Mesenchymal stem cell (in vitro differentiated cells and primary cell): Measurements from ENCODE around the gene SNX30.

Experiments used
- DNase-seq: peaks from one replicate; pipeline ENCODE4 v3.0.0-alpha.2; 2013
- H2AFZ ChIP-seq: one replicate; pipeline ENCODE4 v1.6.1; 2013; ENCODE audit warnings: low read depth, mild to moderate bottlenecking, control low read depth, inconsistent platforms, low read length, moderate library complexity
- H2AK5ac ChIP-seq: 2 replicates; pipeline ENCODE4 v1.6.1; 2013; ENCODE audit warnings: low read length, moderate library complexity, mild to moderate bottlenecking, inconsistent platforms; ENCODE audit not compliant: severe bottlenecking
- H2BK120ac ChIP-seq: one replicate; pipeline ENCODE4 v1.6.1; 2013; ENCODE audit warnings: low read depth, mild to moderate bottlenecking, inconsistent platforms, low read length, moderate library complexity
- H2BK12ac ChIP-seq, 2 experiments: one replicate each; pipeline ENCODE4 v1.6.1; 2013; ENCODE audit warnings: inconsistent platforms in 2 of 2, low read length in 2 of 2, mild to moderate bottlenecking in 2 of 2, moderate library complexity in 2 of 2, control low read depth in 1 of 2
- H2BK15ac ChIP-seq: one replicate; pipeline ENCODE4 v1.6.1; 2013; ENCODE audit warnings: mild to moderate bottlenecking, low read depth, inconsistent platforms; ENCODE audit not compliant: poor library complexity, severe bottlenecking
- H2BK5ac ChIP-seq: 2 replicates; pipeline ENCODE4 v1.6.1; 2013; ENCODE audit warnings: low read depth, mild to moderate bottlenecking, low read length, control low read depth, inconsistent platforms; ENCODE audit not compliant: poor library complexity, severe bottlenecking
- H3K14ac ChIP-seq, 2 experiments: one replicate each; pipeline ENCODE4 v1.6.1; 2013; ENCODE audit warnings: inconsistent platforms in 2 of 2, low read length in 2 of 2, control low read depth in 1 of 2, mild to moderate bottlenecking in 1 of 2, moderate library complexity in 1 of 2
- H3K18ac ChIP-seq, 2 experiments: one replicate each; pipeline ENCODE4 v1.6.1; 2013; ENCODE audit warnings: inconsistent platforms in 2 of 2, low read length in 2 of 2, control low read depth in 1 of 2, low read depth in 1 of 2, mild to moderate bottlenecking in 1 of 2
- H3K23ac ChIP-seq, 2 experiments: one replicate each; pipeline ENCODE4 v1.6.1; 2013; ENCODE audit warnings: inconsistent platforms in 2 of 2, low read length in 2 of 2, mild to moderate bottlenecking in 2 of 2, moderate library complexity in 2 of 2, control low read depth in 1 of 2
- H3K27ac ChIP-seq: 2 replicates; pipeline ENCODE4 v1.5.1; 2013; ENCODE audit warnings: mild to moderate bottlenecking, moderate library complexity, low read length, control low read depth, inconsistent platforms; ENCODE audit not compliant: poor library complexity, severe bottlenecking
- H3K27me3 ChIP-seq, 2 experiments: 2 replicates each; pipeline versions ENCODE4 v1.6.1 to v1.7.0; 2013; ENCODE audit warnings: low read length in 2 of 2, mild to moderate bottlenecking in 2 of 2, moderate library complexity in 2 of 2, control low read depth in 1 of 2, inconsistent platforms in 1 of 2; ENCODE audit not compliant: control insufficient read depth in 1 of 2, insufficient read depth in 1 of 2
- H3K36me3 ChIP-seq, 2 experiments: 2 replicates each; pipeline versions ENCODE4 v1.6.1 to v1.7.0; 2013; ENCODE audit warnings: low read length in 2 of 2, control low read depth in 1 of 2, inconsistent platforms in 1 of 2, low read depth in 1 of 2, mild to moderate bottlenecking in 1 of 2; ENCODE audit not compliant: insufficient read depth in 2 of 2, control insufficient read depth in 1 of 2
- H3K4ac ChIP-seq, 2 experiments: one replicate each; pipeline ENCODE4 v1.6.1; 2013; ENCODE audit warnings: inconsistent platforms in 2 of 2, low read length in 2 of 2, mild to moderate bottlenecking in 2 of 2, moderate library complexity in 2 of 2, control low read depth in 1 of 2, low read depth in 1 of 2
- H3K4me1 ChIP-seq: 2 replicates; pipeline ENCODE4 v1.6.1; 2013; ENCODE audit warnings: low read depth, low read length, control low read depth; ENCODE audit not compliant: control insufficient read depth, insufficient read depth
- H3K4me2 ChIP-seq: 2 replicates; pipeline ENCODE4 v1.6.1; 2013; ENCODE audit warnings: low read length, mild to moderate bottlenecking, inconsistent platforms; ENCODE audit not compliant: poor library complexity, severe bottlenecking
- H3K4me3 ChIP-seq, 2 experiments: 2 replicates each; pipeline versions ENCODE4 v1.5.1 to v1.7.0; 2013; ENCODE audit warnings: low read length in 2 of 2, mild to moderate bottlenecking in 2 of 2, control low read depth in 1 of 2, low read depth in 1 of 2; ENCODE audit not compliant: insufficient read depth in 1 of 2
- H3K79me1 ChIP-seq: replicated peaks from 2 replicates; pipeline ENCODE4 v1.6.1; 2013; ENCODE audit warnings: mild to moderate bottlenecking, control low read depth, low read length, inconsistent platforms; ENCODE audit not compliant: poor library complexity, severe bottlenecking
- H3K9ac ChIP-seq: 2 replicates; pipeline ENCODE4 v1.7.0; 2013; ENCODE audit warnings: mild to moderate bottlenecking, low read length, moderate library complexity
- H3K9me3 ChIP-seq: 2 replicates; pipeline ENCODE4 v1.7.0; 2013; ENCODE audit warnings: mild to moderate bottlenecking, low read length; ENCODE audit not compliant: control insufficient read depth
- H4K8ac ChIP-seq: one replicate; pipeline ENCODE4 v1.6.1; 2013; ENCODE audit warnings: inconsistent platforms, mild to moderate bottlenecking, low read length, moderate library complexity
- H4K91ac ChIP-seq: one replicate; pipeline ENCODE4 v1.6.1; 2013; ENCODE audit warnings: mild to moderate bottlenecking, low read length, inconsistent platforms
- WGBS: methylation state at CpG from one replicate; pipeline ENCODE4 v1.1.7; 2013; ENCODE audit warnings: mixed read lengths; 5-methylcytosine and 5-hydroxymethylcytosine counted together

Gene SNX30

DNA sequence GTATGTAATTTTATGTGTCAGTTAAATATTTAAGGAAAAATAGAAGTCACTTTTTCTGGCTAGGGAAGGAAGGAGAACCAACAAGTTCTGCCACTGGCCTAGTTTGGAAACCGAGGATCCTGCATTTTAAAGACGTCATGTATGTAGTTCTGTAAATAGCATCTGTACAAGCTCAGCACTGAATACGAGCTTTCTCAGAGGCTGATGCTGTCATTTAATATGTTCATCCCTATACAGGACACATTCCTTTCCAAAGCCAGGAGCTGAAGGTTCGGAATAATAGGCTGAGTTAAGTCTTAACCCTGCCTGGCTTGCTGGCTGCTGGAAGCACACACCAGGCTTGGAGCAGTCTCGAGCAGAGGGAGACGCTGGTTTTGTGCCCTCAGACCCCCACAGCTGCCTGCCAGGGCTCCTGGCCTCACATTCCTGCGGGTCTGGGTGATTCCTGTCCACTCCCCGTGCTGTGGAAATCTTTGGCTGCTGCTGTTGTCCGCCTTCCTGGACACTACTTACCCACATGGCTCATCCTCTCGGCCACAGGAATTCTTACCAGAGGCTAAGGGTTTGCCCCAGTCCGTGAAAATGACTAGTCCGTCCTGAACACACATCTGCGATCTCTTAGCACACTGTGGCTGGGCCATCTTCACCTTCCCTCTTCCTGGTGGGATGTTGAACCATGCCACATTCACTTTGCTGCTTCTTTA lies 103.5 kb downstream of the SNX30 start:
- Histone ChIP-seq H3K27ac (no peak overlapping the region), H4K91ac (no peak overlapping the region), H2BK5ac (no peak overlapping the region), H2BK120ac (no peak overlapping the region), H3K4me1 (peaks cover 2% of the 10 kb centered on the region), H3K23ac (no peak overlapping the region), H2AFZ (no peak overlapping the region), H3K18ac (no peak overlapping the region), H3K27me3 (no peaks in the 10 kb centered on the region), H4K8ac (no peak overlapping the region), H2BK15ac (no peak overlapping the region), H2AK5ac (no peak overlapping the region), H3K9ac (no peak overlapping the region), H3K9me3 (no peaks in the 10 kb centered on the region), H3K79me1 (peaks cover 5% of the 10 kb centered on the region), H2BK12ac (no peak overlapping the region), H3K4me2 (no peak overlapping the region), H3K14ac (no peak overlapping the region), H3K4me3 (no peak overlapping the region), H3K4ac (no peak overlapping the region), H3K36me3 (peaks cover 15 to 28% of the 10 kb centered on the region in 2 experiments)
- 86% methylated on average over 13 of the region's 13 CpGs for WGBS
- no peak for DNase-seq

- Histone ChIP-seq H3K4me1 (peaks cover 2% of the 10 kb centered on the region), H3K9ac (no peak overlapping the region), H3K18ac (no peak overlapping the region), H2AK5ac (no peak overlapping the region), H3K14ac (no peak overlapping the region), H3K4me2 (no peak overlapping the region), H3K4ac (no peak overlapping the region), H2BK15ac (no peak overlapping the region), H2AFZ (no peak overlapping the region), H3K27ac (no peak overlapping the region), H2BK5ac (no peak overlapping the region), H3K23ac (no peak overlapping the region), H3K4me3 (no peak overlapping the region), H3K36me3 (peaks cover 15 to 28% of the 10 kb centered on the region in 2 experiments), H4K8ac (no peak overlapping the region), H3K79me1 (peaks cover 5% of the 10 kb centered on the region), H3K9me3 (no peaks in the 10 kb centered on the region), H2BK12ac (no peak overlapping the region), H2BK120ac (no peak overlapping the region), H4K91ac (no peak overlapping the region), H3K27me3 (no peaks in the 10 kb centered on the region)
- DNase-seq, result no peak
- WGBS, result 93% methylated on average over 9 of the region's 10 CpGs
These were observed 104.1 kb downstream of the SNX30 start for GRCh38 chr9:112854657-112855056.

DNA sequence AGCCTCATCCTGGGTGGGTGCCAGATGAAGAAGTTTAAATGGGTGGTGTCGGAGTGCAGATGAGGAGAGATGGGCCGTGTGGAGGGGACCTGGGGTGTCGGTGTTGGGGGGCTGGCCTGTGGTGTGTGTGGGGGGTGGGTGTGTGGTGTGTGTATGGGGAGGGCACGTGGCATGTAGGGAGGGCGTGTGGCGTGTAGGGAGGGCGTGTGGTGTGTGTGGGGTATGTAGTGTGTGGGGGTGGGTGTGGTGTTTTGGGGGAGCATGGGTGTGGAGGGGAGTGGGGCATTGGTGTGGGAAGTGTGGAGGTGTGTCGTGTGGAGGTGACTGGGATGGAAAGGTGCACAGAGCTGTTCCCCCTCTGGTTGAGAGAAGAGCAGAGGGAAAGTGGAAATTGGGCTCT lies 105.6 kb downstream of the SNX30 start:
- Histone ChIP-seq H3K27ac (no peak overlapping the region), H3K4me1 (peaks cover 2% of the 10 kb centered on the region), H3K4ac (no peak overlapping the region), H2AFZ (no peak overlapping the region), H3K36me3 (peaks cover 15 to 22% of the 10 kb centered on the region in 2 experiments), H3K9ac (no peak overlapping the region), H3K14ac (no peak overlapping the region), H3K9me3 (no peaks in the 10 kb centered on the region), H3K4me2 (no peak overlapping the region), H2AK5ac (no peak overlapping the region), H4K8ac (no peak overlapping the region), H2BK5ac (no peak overlapping the region), H2BK15ac (no peak overlapping the region), H3K23ac (no peak overlapping the region), H3K27me3 (no peaks in the 10 kb centered on the region), H3K18ac (no peak overlapping the region), H3K4me3 (no peak overlapping the region), H4K91ac (no peak overlapping the region), H2BK12ac (no peak overlapping the region), H2BK120ac (no peak overlapping the region), H3K79me1 (peaks cover 5% of the 10 kb centered on the region)
- DNase-seq, result no peak
- WGBS, result 97% methylated on average over 8 of the region's 8 CpGs

DNA sequence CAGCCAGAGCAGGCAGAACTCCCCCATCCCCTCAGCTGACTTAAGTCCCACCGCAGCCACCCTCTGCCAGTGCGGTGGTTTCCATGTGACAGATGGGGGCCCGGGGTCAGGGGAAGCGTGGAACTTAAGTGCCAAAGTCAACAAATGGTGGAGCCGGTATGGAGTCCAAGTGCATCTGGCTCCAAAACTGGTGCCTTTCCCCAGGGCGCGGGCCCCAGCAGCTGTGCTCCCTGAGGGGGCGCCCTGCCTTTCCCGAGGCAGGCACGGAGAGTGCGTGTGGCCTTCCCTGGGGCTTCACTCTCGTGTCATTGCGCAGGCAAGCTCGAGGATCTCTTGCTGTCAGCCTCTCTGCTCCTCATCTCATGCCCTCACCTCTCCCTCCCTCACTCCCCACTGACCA lies 106.3 kb downstream of the SNX30 start:
- Histone ChIP-seq H2BK120ac (no peak overlapping the region), H2BK15ac (no peak overlapping the region), H4K8ac (no peak overlapping the region), H3K9ac (no peak overlapping the region), H3K4me3 (no peak overlapping the region), H2BK12ac (no peak overlapping the region), H2AK5ac (no peak overlapping the region), H2AFZ (no peak overlapping the region), H3K9me3 (no peaks in the 10 kb centered on the region), H3K27ac (no peak overlapping the region), H3K14ac (no peak overlapping the region), H3K27me3 (no peaks in the 10 kb centered on the region), H3K36me3 (peaks cover 15 to 16% of the 10 kb centered on the region in 2 experiments), H2BK5ac (no peak overlapping the region), H3K4ac (no peak overlapping the region), H3K79me1 (peaks cover 5% of the 10 kb centered on the region), H3K18ac (no peak overlapping the region), H3K4me1 (peaks cover 2% of the 10 kb centered on the region), H3K23ac (no peak overlapping the region), H3K4me2 (no peak overlapping the region), H4K91ac (no peak overlapping the region)
- WGBS, result 90% methylated on average over 14 of the region's 14 CpGs
- DNase-seq, result no peak
